ENCODE measurements around the gene ZNF687.

Gene ZNF687

DNA sequence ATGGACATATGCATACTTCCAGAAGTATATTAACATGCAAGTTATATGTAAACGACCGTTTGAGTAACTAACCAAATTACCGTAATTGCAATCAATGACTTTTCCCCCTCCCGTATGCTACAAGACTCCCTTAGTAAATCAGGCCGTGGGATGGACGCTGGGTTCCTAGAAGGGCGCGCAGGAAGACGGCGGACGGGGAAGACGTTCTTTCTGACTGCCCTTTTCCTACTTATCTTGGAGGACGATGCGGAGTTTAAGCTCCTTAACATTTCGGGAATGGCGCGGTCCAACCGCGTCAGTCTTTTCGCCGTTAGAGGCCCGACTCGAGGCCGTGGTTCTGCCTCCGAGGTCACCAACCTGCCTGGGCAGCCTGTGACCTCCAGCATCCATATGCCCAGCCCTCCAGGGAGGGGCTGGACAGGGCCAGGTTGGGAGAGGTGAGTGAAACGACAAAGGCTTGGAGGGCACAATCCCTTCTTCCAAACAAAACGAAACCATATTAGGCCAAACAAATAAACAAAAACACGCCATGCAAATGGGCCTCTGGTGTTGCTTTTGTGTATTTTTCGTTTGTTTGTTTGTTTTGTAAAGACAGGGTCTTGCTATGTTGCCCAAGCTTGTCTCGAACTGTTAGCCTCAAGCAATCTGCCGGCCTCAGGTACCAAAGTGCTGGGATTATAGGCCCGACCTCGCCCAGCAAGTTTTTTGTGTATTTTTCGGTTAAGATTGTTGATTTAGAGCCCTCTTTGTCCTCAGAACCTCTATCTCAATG is 46.0 kb downstream of the ZNF687 start:
- CTCF ChIA-PET = interaction anchor here (0.7 to 0.9 kb wide), 2 partner anchors 13 to 16 kb away, joined by 3 to 4 read pairs; no protein-coding TSS in a partner anchor
- peak overlapping the region; percentile 88 for H3K27ac ChIP-seq
- TF ChIP-seq, protein P1, sequence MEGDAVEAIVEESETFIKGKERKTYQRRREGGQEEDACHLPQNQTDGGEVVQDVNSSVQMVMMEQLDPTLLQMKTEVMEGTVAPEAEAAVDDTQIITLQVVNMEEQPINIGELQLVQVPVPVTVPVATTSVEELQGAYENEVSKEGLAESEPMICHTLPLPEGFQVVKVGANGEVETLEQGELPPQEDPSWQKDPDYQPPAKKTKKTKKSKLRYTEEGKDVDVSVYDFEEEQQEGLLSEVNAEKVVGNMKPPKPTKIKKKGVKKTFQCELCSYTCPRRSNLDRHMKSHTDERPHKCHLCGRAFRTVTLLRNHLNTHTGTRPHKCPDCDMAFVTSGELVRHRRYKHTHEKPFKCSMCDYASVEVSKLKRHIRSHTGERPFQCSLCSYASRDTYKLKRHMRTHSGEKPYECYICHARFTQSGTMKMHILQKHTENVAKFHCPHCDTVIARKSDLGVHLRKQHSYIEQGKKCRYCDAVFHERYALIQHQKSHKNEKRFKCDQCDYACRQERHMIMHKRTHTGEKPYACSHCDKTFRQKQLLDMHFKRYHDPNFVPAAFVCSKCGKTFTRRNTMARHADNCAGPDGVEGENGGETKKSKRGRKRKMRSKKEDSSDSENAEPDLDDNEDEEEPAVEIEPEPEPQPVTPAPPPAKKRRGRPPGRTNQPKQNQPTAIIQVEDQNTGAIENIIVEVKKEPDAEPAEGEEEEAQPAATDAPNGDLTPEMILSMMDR (conservative IDR thresholded peaks at IDR 0.05; ENCODE audit: low read depth) = no peak
- POLR2A ChIA-PET (ENCODE audit: low non-redundant PET) = interaction anchor here (0.5 kb wide), 1 partner anchor 31 kb away, joined by 5 read pairs; no protein-coding TSS in a partner anchor
- DNase-seq (ENCODE audit: low spot score) = peak; percentile 32

DNA sequence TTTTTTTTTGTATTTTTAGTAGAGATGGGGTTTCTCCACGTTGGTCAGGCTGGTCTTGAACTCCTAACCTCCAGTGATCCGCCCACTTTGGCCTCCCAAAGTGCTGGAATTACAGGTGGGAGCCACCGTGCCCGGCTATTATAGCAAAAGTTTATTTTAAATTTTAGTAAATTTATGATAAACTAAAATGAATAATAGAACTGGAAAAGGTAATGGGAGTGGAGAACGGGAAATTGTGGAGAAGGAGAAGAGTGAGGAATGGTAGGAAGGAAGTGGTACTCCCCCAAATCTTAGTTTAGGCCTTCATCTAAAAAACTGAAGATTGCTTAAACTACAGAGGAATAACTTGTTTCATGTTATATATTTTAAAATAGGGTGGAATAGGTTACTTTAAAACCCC is 52.7 kb downstream of the ZNF687 start:
- TF ChIP-seq, protein P1 (conservative IDR thresholded peaks at IDR 0.05; ENCODE audit: low read depth) = no peak
- H3K27ac ChIP-seq = no peak overlapping the region
- DNase-seq (ENCODE audit: low spot score) = no peak
- ChIA-PET CTCF (no interaction called here), POLR2A (ENCODE audit: low non-redundant PET) (no interaction called here)

DNA sequence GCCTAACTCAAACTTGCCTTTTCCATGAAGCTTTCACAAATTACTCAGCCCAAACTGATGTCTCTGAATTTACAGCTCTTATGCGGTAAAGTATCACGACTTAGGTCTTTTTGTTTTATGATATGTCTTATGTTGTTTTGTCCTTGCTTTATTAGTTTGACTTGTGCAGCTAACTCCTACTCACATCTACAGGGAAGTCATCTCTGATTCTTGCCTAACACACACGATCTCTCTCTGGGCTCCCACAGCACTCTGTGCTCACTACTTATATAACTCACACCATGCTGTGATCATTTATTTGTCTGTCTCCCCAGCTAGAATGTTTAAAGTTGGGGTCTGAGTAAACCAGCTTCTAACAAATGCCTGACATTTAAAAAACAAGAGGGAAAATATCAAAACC is 54.5 kb downstream of the ZNF687 start:
- ChIA-PET CTCF (interaction anchor here (0.7 kb wide), 1 partner anchor 42 kb away, joined by 4 read pairs; no protein-coding TSS in a partner anchor), POLR2A (ENCODE audit: low non-redundant PET) (no interaction called here)
- H3K27ac ChIP-seq = no peak overlapping the region
- TF ChIP-seq, protein P1 (conservative IDR thresholded peaks at IDR 0.05; ENCODE audit: low read depth) = no peak
- DNase-seq (ENCODE audit: low spot score) = no peak

DNA sequence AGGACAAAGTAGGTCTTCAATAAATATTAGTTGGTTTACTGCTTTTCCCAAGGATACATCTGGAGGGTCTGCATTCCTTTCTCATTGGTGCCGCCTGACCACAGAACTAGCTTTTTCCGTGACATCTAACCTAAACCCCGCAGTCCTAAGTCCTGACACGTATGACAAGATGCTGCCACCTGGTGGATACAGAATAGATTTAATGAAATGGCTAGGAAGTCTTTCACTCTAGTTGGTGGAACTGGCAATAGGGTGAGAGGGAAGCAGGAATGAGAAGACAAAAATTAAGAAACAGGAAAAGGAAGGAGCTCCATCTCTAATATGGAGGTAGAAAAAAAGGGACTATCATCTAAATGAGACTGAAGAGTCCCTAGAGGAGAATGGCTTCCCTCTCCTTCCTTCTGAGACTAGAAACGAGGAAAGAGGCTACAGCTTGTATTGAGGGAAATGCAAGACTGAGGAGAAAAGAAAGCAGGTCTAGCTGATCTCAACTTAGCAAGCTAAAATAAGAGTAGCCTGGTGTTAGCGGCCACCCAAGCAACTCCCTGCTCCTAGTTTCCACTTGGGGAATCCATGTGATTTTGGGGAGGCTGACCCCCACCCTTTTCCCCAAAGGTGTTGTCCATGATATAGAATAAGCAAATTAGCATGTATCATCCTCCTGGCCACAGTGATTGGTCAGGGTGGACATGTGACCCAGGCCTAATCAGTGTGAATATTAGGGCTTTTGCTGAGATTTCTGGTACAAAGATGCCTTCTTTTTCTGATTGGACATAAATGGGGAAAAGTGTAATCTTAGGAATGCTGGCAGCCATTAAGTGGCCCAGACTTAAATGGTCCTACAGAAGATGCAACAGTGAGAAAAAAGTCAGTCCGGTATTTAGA is 59.0 kb downstream of the ZNF687 start:
- TF ChIP-seq, protein P1 (conservative IDR thresholded peaks at IDR 0.05; ENCODE audit: low read depth) = peak; percentile 71
- DNase-seq (ENCODE audit: low spot score) = peak; percentile 60
- no peak overlapping the region for H3K27ac ChIP-seq
- ChIA-PET POLR2A (ENCODE audit: low non-redundant PET) (interaction anchor here (0.5 kb wide), 1 partner anchor 9 kb away, joined by 4 read pairs; no protein-coding TSS in a partner anchor), CTCF (interaction anchor here (0.5 to 2.1 kb wide), 30 partner anchors 8 to 433 kb away, joined by 3 to 38 read pairs (median 4); partner anchors contain the start of gene ZNF687)

All from RWPE1 (cell line).